ENCODE measurements around the gene RINT1.
"Not testable (repeated sequence)": the region's sequence is repeated elsewhere in the genome, so short reads cannot be mapped to it uniquely, and the experiment has no call there.

Gene RINT1

GRCh38 chr7:105521027-105521716 lies 10.8 kb upstream of the RINT1 start:
- peak; percentile 14 for ATAC-seq (ENCODE audit: low read depth)
- DNase-seq (ENCODE audit: low spot score in 2 of 2): peak in 1 of 2 donors; percentile 5
- Mint-ChIP-seq H3K27ac (peak overlapping the region; percentile 88), H3K27me3 (no peaks in the 10 kb centered on the region), H3K36me3 (no peaks in the 10 kb centered on the region), H3K9me3 (no peaks in the 10 kb centered on the region), H3K4me1 (peaks cover 9% of the 10 kb centered on the region), H3K4me3 (peak overlapping the region; percentile 94)

- Mint-ChIP-seq H3K36me3 (no peaks in the 10 kb centered on the region), H3K27ac (peak within 1 kb of the TSS; percentile 88), H3K4me1 (peaks cover 9% of the 10 kb centered on the region), H3K4me3 (peak within 1 kb of the TSS; percentile 94), H3K9me3 (no peaks in the 10 kb centered on the region), H3K27me3 (no peaks in the 10 kb centered on the region)
- ATAC-seq (ENCODE audit: low read depth) (peak; percentile 91), DNase-seq (ENCODE audit: low spot score in 2 of 2) (peak; percentile 62 to 70)
These were observed 10.1 kb upstream of the RINT1 start, which contains the start of gene PUS7 for GRCh38 chr7:105521717-105522463. Gene PUS7, minus strand, starts transcription at chr7:105522271. Its CDS starts 13,759 bp downstream, at chr7:105508512.

- DNase-seq (ENCODE audit: low spot score in 2 of 2); ATAC-seq (ENCODE audit: low read depth); H3K4me1 Mint-ChIP-seq; H3K4me3 Mint-ChIP-seq; H3K27ac Mint-ChIP-seq; H3K9me3 Mint-ChIP-seq; H3K36me3 Mint-ChIP-seq; H3K27me3 Mint-ChIP-seq: not testable (repeated sequence)
These were observed 7.6 kb upstream of the RINT1 start for GRCh38 chr7:105524423-105524822.

GRCh38 chr7:105524840-105525239 lies 7.2 kb upstream of the RINT1 start:
- DNase-seq (ENCODE audit: low spot score in 2 of 2): no peak
- H3K27me3 Mint-ChIP-seq: no peaks in the 10 kb centered on the region
- ATAC-seq (ENCODE audit: low read depth): no peak
- H3K36me3 Mint-ChIP-seq: no peaks in the 10 kb centered on the region
- H3K9me3 Mint-ChIP-seq: no peaks in the 10 kb centered on the region
- no peak overlapping the region for H3K4me3 Mint-ChIP-seq
- H3K4me1 Mint-ChIP-seq: peaks cover 9% of the 10 kb centered on the region
- no peak overlapping the region for H3K27ac Mint-ChIP-seq

- not testable (repeated sequence) for H3K4me1 Mint-ChIP-seq; H3K9me3 Mint-ChIP-seq; DNase-seq (ENCODE audit: low spot score in 2 of 2); H3K27ac Mint-ChIP-seq; ATAC-seq (ENCODE audit: low read depth); H3K4me3 Mint-ChIP-seq; H3K36me3 Mint-ChIP-seq; H3K27me3 Mint-ChIP-seq
These were observed 4.3 kb upstream of the RINT1 start for GRCh38 chr7:105527737-105528136.

- H3K36me3 Mint-ChIP-seq: no peaks in the 10 kb centered on the region
- peaks cover 8% of the 10 kb centered on the region for H3K4me1 Mint-ChIP-seq
- H3K9me3 Mint-ChIP-seq: no peaks in the 10 kb centered on the region
- DNase-seq (ENCODE audit: low spot score in 2 of 2): no peak
- H3K27ac Mint-ChIP-seq: peak overlapping the region; percentile 5
- ATAC-seq (ENCODE audit: low read depth): no peak
- H3K4me3 Mint-ChIP-seq: peak overlapping the region; percentile 3
- no peaks in the 10 kb centered on the region for H3K27me3 Mint-ChIP-seq
These were observed 1.9 kb upstream of the RINT1 start for GRCh38 chr7:105530126-105530525.

GRCh38 chr7:105530546-105530945 lies 1.5 kb upstream of the RINT1 start:
- ATAC-seq (ENCODE audit: low read depth): no peak
- Mint-ChIP-seq H3K27me3 (no peaks in the 10 kb centered on the region), H3K4me1 (peaks cover 8% of the 10 kb centered on the region), H3K27ac (no peak overlapping the region), H3K36me3 (no peaks in the 10 kb centered on the region), H3K9me3 (no peaks in the 10 kb centered on the region), H3K4me3 (peak overlapping the region; percentile 3)
- no peak for DNase-seq (ENCODE audit: low spot score in 2 of 2)

GRCh38 chr7:105532709-105533460 lies 884 bp downstream of the RINT1 start:
- H3K36me3 Mint-ChIP-seq: peaks cover 2% of the 10 kb centered on the region
- peak overlapping the region; percentile 93 for H3K4me3 Mint-ChIP-seq
- H3K4me1 Mint-ChIP-seq: peaks cover 8% of the 10 kb centered on the region
- ATAC-seq (ENCODE audit: low read depth) (no peak), DNase-seq (ENCODE audit: low spot score in 2 of 2) (no peak)
- H3K9me3 Mint-ChIP-seq: no peaks in the 10 kb centered on the region
- H3K27me3 Mint-ChIP-seq: no peaks in the 10 kb centered on the region
- H3K27ac Mint-ChIP-seq: peak overlapping the region; percentile 78

GRCh38 chr7:105538339-105538738 lies 6.3 kb downstream of the RINT1 start:
- Mint-ChIP-seq H3K4me1 (peaks cover 3% of the 10 kb centered on the region), H3K36me3 (peaks cover 19% of the 10 kb centered on the region), H3K27me3 (no peaks in the 10 kb centered on the region), H3K4me3 (no peak overlapping the region), H3K27ac (no peak overlapping the region), H3K9me3 (no peaks in the 10 kb centered on the region)
- no peak for ATAC-seq (ENCODE audit: low read depth)
- no peak for DNase-seq (ENCODE audit: low spot score in 2 of 2)

- H3K27me3 Mint-ChIP-seq: no peaks in the 10 kb centered on the region
- no peak overlapping the region for H3K27ac Mint-ChIP-seq
- no peak overlapping the region for H3K4me3 Mint-ChIP-seq
- no peaks in the 10 kb centered on the region for H3K9me3 Mint-ChIP-seq
- H3K36me3 Mint-ChIP-seq: peaks cover 12% of the 10 kb centered on the region
- ATAC-seq (ENCODE audit: low read depth) (no peak), DNase-seq (ENCODE audit: low spot score in 2 of 2) (no peak)
- H3K4me1 Mint-ChIP-seq: no peaks in the 10 kb centered on the region
These were observed 27.9 kb downstream of the RINT1 start for GRCh38 chr7:105559926-105560325.

GRCh38 chr7:105565190-105565589 lies 33.2 kb downstream of the RINT1 start:
- ATAC-seq (ENCODE audit: low read depth) (no peak), DNase-seq (ENCODE audit: low spot score in 2 of 2) (no peak)
- Mint-ChIP-seq H3K4me3 (no peak overlapping the region), H3K27ac (no peak overlapping the region), H3K9me3 (no peaks in the 10 kb centered on the region), H3K36me3 (peaks cover 13% of the 10 kb centered on the region), H3K27me3 (no peaks in the 10 kb centered on the region), H3K4me1 (no peaks in the 10 kb centered on the region)

GRCh38 chr7:105567024-105567423 lies 35.0 kb downstream of the RINT1 start:
- Mint-ChIP-seq H3K9me3 (no peaks in the 10 kb centered on the region), H3K27ac (no peak overlapping the region), H3K27me3 (no peaks in the 10 kb centered on the region), H3K36me3 (peaks cover 11% of the 10 kb centered on the region), H3K4me3 (no peak overlapping the region), H3K4me1 (no peaks in the 10 kb centered on the region)
- no peak for ATAC-seq (ENCODE audit: low read depth)
- DNase-seq (ENCODE audit: low spot score in 2 of 2): no peak

- H3K27me3 Mint-ChIP-seq: no peaks in the 10 kb centered on the region
- DNase-seq (ENCODE audit: low spot score in 2 of 2) (no peak), ATAC-seq (ENCODE audit: low read depth) (no peak)
- H3K36me3 Mint-ChIP-seq: peaks cover 11% of the 10 kb centered on the region
- no peaks in the 10 kb centered on the region for H3K4me1 Mint-ChIP-seq
- no peak overlapping the region for H3K27ac Mint-ChIP-seq
- no peak overlapping the region for H3K4me3 Mint-ChIP-seq
- no peaks in the 10 kb centered on the region for H3K9me3 Mint-ChIP-seq
These were observed 35.8 kb downstream of the RINT1 start for GRCh38 chr7:105567821-105568220.

- Mint-ChIP-seq H3K4me1 (no peaks in the 10 kb centered on the region), H3K9me3 (no peaks in the 10 kb centered on the region)
These were observed 39.9 kb downstream of the RINT1 start for GRCh38 chr7:105571891-105572290.

More at GRCh38 chr7:105571891-105572290, 39.9 kb downstream of the RINT1 start:
- Mint-ChIP-seq H3K27ac (no peak overlapping the region), H3K4me3 (no peak overlapping the region), H3K27me3 (no peaks in the 10 kb centered on the region), H3K36me3 (peaks cover 3% of the 10 kb centered on the region)
- DNase-seq (ENCODE audit: low spot score in 2 of 2) (no peak), ATAC-seq (ENCODE audit: low read depth) (no peak)
